IMR-90 (cell line): ENCODE results near the gene GARNL3.

Experiments
- BHLHE40 ChIP-seq: fragments of 150-350 bp; IDR thresholded peaks from 2 replicates; pipeline ENCODE4 v1.6.1; 2016; ENCODE audit warnings: mild to moderate bottlenecking, low read depth, low read length
- CTCF ChIP-seq: conservative IDR thresholded peaks from 2 replicates; pipeline ENCODE4 v1.5.1; 2012; ENCODE audit warnings: mild to moderate bottlenecking, low read depth, low read length, improper control_type of control experiment

GRCh38 chr9:127419348-127419747 lies 154.8 kb downstream of the GARNL3 start:
- TF ChIP-seq BHLHE40 (no peak), CTCF (no peak)
